H7 (cell line): Measurements from ENCODE around the gene SLC16A7. TPM values are rescaled to one million over a fixed set of nuclear protein-coding genes. Genes with fewer than 3 reads are reported as not detected.

Experiments
- DNase-seq: peaks from one replicate; pipeline ENCODE4 v3.0.0; 2012
- H3K27me3 ChIP-seq: 2 replicates; pipeline ENCODE4 v1.6.0; 2011; ENCODE audit warnings: mild to moderate bottlenecking, low read length; ENCODE audit not compliant: control insufficient read depth, insufficient read depth
- H3K36me3 ChIP-seq: replicated peaks from 2 replicates; pipeline ENCODE4 v1.5.1; 2011; ENCODE audit warnings: low read length; ENCODE audit not compliant: control insufficient read depth, insufficient read depth
- H3K4me3 ChIP-seq: 2 replicates; pipeline ENCODE4 v1.5.1; 2011; ENCODE audit warnings: low read depth, mild to moderate bottlenecking, control low read depth, low read length, moderate library complexity; ENCODE audit not compliant: insufficient read depth
- total RNA-seq: library from RNA; depleted of rRNA; stranded (reverse); fragments of >200 nt; shearing (Covaris generic); gene quantifications from 2 replicates; pipeline ENCODE4 v1.2.3, GENCODE V29; 2014

Gene SLC16A7
- total RNA-seq, 1 experiment from 2014 or later, result 2.4 TPM

DNA sequence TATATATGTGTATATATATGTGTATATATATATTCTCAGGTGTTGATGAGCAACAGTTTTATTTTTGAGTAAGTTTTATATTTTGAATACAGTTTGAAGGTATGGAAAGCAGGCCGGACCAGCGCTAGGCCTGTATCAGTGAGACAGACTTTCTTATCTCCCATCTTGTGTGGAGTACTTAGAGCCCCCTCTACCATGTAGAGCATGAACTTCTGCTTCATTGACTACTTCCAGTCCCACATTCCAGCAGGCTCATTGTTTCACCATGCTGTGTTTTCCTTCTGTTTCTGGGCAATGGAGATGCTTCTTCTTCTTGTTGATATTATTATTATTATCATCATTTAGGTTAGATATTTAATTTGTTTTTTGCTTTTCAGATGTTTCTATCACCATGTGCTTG lies 76.4 kb downstream of the SLC16A7 start:
- Histone ChIP-seq H3K36me3 (no peaks in the 10 kb centered on the region), H3K27me3 (no peaks in the 10 kb centered on the region), H3K4me3 (no peak overlapping the region)
- DNase-seq, result no peak

DNA sequence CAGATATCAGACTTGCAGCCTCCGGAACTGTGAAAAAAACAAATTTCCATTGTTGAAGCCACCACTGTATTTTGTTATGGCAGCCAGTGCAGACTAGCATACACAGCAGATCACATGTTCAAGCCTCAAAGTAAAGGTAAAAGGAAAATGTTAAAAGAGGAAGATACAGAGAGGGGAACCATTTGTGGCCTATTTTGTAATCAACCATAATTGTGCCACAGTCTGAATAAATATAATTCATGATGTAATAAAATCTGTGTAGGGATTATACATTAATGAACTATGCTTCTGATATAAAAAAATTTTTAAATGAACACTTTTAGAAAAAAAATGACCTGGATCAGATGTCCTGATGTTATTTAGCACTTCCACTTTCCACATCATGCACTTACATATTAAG lies 79.6 kb downstream of the SLC16A7 start:
- DNase-seq, result no peak
- Histone ChIP-seq H3K36me3 (no peaks in the 10 kb centered on the region), H3K4me3 (no peak overlapping the region), H3K27me3 (no peaks in the 10 kb centered on the region)

DNA sequence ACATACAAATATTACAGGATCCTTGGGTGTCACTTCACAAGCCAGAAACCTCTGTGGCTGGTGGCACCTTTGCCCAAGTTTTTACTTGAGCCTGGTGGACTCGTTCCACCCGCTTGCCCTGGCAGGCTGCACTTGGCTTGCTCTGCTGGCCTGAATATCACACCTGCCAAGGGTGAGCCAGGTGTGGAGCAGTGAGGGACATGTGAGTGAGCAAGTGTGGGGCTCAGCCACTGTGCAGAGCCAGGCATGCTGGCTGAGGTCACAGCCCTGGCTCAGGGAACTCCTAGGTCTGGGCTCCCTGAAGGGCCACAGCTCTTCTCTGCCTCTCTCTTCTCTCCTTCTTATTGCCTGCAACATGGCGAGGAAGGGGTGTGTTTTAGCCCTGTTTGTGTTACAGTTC lies 82.0 kb downstream of the SLC16A7 start:
- no peaks in the 10 kb centered on the region for H3K27me3 ChIP-seq
- no peak for DNase-seq
- no peak overlapping the region for H3K4me3 ChIP-seq
- H3K36me3 ChIP-seq, result no peaks in the 10 kb centered on the region

DNA sequence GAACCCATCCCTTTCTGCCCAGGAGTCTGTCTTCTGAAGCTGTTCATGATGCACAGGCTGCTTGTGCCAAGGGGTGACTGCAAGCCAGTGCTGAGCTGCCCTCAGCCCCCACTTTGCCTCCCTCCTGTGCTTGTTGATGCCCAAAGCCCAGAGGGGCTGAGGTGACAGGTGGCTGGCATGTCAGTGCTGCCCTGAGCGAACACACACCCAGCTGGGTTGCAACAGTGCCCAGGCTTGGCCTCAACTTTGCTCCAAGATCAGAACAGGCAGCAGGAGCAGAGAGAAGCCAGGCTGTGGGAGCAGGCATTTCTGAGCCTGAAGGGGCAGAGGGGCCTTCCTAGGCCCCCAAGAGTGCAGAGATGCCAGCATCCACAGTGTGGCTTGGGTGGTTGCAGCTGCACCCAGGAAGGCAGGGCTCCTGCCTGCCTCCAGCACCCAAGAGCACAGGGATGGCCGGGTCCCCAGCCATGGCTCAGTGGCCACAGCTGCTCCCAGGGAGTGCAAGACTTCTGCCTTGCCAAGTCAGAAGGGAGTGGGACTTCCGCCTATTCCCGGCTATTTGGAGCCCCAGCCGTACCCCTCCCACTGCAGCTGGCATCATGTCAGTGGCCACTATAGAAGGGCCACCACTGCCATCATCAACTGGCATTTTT lies 83.1 kb downstream of the SLC16A7 start:
- no peaks in the 10 kb centered on the region for H3K36me3 ChIP-seq
- no peak overlapping the region for H3K4me3 ChIP-seq
- no peak for DNase-seq
- H3K27me3 ChIP-seq, result no peaks in the 10 kb centered on the region

DNA sequence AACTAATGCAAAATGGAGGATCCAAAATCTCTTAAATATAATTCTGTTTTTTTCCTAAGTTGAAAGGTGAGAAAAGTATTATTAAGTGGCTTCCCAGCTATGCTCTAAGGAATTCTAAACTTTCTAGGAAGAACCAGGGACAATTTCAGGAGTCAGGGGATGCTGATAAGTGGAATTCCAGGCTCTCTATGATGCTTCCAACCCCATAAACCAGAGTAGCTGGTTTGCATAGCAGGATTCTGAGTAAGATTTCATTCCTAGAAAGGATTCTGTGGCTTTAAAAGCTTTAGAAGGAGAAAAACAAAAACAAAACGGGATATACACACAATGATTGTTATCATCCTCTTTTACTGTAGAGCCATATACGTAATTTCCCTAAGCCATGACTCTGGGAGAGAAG lies 93.9 kb downstream of the SLC16A7 start:
- DNase-seq, result no peak
- no peaks in the 10 kb centered on the region for H3K36me3 ChIP-seq
- H3K4me3 ChIP-seq, result no peak overlapping the region
- no peaks in the 10 kb centered on the region for H3K27me3 ChIP-seq

DNA sequence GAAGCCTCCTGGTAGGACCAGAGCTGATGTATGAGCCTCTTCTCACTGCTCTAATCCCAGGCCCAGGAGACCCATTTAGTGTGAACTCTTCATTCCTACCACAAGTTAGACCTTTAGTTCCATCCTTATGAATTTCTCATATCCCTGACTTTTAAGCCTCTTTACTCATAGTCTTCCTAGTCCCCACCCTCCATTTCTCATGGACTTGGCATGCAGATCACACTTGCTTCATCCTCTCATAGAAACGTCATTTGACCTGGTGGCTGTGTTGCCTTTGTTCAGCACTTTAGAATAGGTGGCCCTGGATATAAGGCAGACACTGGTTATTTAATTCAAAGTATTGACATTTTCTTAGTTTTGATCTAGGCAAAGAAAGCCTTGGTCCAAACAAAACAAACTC lies 99.5 kb downstream of the SLC16A7 start:
- no peak for DNase-seq
- Histone ChIP-seq H3K4me3 (no peak overlapping the region), H3K36me3 (no peaks in the 10 kb centered on the region), H3K27me3 (no peaks in the 10 kb centered on the region)

DNA sequence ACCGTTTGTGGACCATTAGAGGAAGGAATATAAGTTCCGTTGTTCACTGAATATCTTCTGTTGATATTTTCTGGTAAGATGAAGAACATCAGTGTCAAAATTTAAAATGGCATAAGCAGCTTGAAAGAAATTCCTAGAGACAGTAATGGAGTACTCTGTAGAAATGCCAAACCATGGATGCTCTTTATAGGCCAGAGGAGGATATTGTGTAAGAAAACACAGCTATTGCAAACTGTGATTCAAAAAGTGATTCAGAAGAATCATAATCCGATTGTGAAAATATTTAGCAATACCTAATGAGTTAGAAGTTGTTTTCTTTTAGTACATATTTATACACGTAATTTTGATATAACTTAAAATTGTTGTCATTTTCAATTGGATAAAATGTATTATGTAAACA lies 102.8 kb downstream of the SLC16A7 start:
- no peaks in the 10 kb centered on the region for H3K27me3 ChIP-seq
- no peaks in the 10 kb centered on the region for H3K36me3 ChIP-seq
- no peak overlapping the region for H3K4me3 ChIP-seq
- no peak for DNase-seq

DNA sequence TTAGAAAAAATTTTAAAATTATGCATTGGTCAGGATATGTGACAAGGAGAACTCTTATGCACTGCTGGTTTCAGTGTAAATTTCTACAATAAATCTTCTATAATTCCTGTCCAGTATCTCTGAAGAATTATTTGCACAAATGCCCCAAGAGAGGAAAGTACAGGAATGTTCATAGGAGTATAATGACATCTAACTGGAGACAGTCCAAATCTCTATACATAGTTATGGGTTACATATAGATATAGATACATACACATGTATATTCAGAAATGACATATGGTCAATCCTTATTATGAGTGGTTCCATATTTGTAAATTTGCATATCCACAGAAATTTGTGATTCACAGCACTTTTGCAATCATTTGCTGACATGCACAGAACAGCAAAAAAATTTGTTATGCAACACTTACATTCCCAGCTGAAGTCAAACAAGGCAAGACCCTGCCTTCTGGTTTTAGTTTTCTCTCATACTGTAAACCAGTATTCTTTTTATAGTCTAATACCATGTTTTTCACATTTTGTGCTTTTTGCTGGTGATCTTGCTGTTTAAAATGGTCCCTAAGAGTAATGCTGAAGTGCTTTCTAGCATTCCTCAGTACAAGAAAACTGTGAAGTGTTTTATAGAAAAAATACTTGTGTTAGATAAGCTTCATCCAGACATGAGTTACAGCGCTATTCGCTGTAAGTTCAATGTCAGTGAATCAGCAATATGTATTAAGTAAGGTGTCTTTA lies 103.8 kb downstream of the SLC16A7 start:
- H3K27me3 ChIP-seq, result no peaks in the 10 kb centered on the region
- no peak for DNase-seq
- no peaks in the 10 kb centered on the region for H3K36me3 ChIP-seq
- H3K4me3 ChIP-seq, result no peak overlapping the region

DNA sequence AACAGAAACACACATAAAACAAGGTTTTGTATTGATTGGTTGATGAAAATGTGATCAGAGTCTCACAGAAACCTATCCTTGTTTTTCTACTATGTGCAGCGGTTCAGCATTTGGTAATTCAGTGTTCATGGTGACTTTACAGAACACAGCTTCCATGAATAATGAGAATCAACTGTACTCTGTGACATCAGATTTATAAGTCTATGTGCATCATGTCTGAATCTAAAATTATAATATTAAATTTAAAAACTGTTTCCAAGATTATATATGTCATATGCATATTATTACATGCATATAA lies 104.3 kb downstream of the SLC16A7 start:
- Histone ChIP-seq H3K27me3 (no peaks in the 10 kb centered on the region), H3K4me3 (no peak overlapping the region), H3K36me3 (no peaks in the 10 kb centered on the region)
- DNase-seq, result no peak

DNA sequence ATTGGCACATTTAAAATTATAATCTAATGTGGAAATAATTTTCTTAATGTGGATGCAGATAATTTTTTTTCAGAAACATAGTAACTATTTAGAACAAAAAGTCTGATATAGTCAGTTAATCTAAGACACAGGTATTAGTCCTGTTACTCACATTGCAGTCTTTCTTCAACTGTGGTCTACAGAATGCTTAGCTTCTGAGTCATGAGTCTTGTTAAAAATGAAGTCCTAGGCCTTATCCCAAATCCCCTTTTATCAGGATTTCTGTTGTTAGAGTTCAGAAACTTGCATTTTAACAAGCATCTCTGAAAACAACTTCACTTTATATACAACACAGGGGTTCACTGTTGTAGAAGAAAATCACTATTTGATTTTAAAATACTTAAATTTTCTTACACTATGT lies 112.2 kb downstream of the SLC16A7 start:
- no peak for DNase-seq
- no peaks in the 10 kb centered on the region for H3K27me3 ChIP-seq
- H3K4me3 ChIP-seq, result no peak overlapping the region
- H3K36me3 ChIP-seq, result no peaks in the 10 kb centered on the region

DNA sequence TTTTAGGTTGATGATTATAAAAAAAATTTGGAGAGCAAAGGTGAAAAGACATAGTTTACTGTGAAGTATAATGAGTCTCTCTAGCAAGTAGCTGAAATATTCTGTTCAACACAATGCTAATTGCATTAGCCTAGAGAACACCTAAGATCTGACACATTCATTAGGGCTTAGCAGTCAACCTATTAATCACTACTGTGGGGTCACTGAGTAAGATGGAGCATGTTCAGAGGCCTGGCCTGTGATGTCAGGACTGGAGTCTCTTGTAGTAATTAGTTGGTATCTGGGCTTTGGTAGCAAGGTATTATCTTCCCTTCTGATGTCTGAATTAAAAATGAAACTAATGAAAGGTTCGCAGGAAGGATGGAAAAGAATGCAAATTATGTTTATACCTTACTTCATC lies 112.7 kb downstream of the SLC16A7 start:
- Histone ChIP-seq H3K36me3 (no peaks in the 10 kb centered on the region), H3K4me3 (no peak overlapping the region), H3K27me3 (no peaks in the 10 kb centered on the region)
- DNase-seq, result no peak

DNA sequence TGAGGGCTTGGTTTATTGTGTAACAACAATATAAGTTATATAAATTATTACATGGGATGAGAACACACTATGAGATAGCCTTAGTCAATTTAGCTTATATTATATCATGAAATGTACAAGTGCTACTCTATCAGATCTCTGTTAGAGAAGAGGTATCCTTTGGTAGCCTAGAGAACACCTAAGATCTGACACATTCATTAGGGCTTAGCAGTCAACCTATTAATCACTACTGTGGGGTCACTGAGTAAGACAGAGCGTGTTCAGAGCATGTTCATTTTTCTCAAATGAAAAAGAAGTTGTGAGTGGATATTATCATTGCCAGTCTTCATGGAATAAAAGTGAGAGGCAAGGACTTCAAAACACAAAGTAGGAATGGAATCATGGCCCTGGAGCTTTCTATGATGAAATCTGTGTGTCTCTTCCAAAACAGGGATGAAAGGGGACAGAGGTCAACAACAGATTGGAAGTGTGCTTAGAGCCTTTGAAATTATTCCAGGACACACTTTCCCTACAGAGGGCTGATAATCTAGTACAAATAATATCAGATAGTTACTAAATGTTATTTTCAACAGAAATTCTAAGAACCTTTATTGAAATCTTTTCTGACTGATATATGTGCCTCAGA lies 114.3 kb downstream of the SLC16A7 start:
- no peak for DNase-seq
- H3K4me3 ChIP-seq, result no peak overlapping the region
- no peaks in the 10 kb centered on the region for H3K27me3 ChIP-seq
- no peaks in the 10 kb centered on the region for H3K36me3 ChIP-seq

DNA sequence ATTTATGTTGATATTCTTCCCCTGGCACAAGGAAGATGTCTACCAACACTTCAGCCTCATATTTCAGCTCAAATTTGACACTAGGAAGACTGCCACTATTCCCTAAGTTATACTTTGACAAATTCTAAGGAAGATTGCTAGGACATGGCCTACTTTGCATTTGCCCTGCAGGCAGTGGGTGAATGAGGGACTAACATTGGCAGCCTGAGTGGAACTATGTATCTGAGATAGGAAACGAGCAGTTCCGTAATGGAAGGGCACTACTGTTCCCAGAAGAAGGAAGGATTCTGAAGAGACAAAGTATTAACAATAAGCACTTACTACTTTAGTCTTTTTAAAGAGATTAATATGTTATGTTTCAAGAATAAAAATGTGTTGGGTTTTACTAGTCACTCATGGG lies 115.1 kb downstream of the SLC16A7 start:
- H3K27me3 ChIP-seq, result no peaks in the 10 kb centered on the region
- no peak for DNase-seq
- H3K4me3 ChIP-seq, result no peak overlapping the region
- H3K36me3 ChIP-seq, result no peaks in the 10 kb centered on the region

DNA sequence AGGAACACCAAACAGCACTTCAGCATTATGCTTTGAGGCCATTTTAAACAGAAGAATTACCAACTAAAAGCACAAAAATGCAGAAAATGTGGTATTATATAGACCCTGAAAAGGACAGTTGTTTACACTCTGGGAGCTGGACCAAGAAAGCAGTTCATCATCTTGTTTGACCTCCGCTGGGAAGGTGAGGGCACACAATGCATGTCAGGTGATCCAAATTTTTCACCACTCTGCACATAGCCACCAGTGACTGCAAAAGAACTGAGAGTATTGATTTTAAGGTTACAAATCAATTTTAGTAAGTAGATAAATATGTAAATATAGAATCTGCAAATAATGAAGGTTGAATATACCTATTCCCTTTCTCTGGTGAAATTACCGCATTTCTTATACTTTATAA lies 119.6 kb downstream of the SLC16A7 start:
- Histone ChIP-seq H3K27me3 (no peaks in the 10 kb centered on the region), H3K36me3 (no peaks in the 10 kb centered on the region), H3K4me3 (no peak overlapping the region)
- DNase-seq, result no peak

DNA sequence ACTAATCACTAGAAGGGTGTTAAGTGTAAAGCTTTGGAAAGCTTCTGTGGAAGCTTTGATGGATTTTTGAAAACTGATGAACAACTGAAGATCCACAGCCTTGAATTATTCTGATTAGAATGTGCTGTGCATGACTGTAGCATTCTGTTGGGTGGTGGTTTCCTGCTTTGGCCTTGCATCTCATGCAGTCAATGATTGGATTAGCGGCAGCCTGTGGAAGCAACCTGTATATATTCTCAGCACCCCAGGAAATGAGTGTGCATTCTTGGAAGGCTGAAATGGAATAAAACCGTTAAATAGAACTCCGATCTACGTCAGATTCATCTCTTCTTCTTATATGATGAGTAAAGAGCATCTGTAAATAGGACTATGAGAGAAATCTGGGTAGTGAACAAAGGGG lies 120.2 kb downstream of the SLC16A7 start:
- Histone ChIP-seq H3K36me3 (no peaks in the 10 kb centered on the region), H3K4me3 (no peak overlapping the region), H3K27me3 (no peaks in the 10 kb centered on the region)
- no peak for DNase-seq
